K562 (cell line): Measurements from ENCODE around the gene PCK2. TPM values are rescaled to one million over a fixed set of nuclear protein-coding genes. Genes with fewer than 3 reads are reported as not detected.

ENCODE experiments used
- BCL6 ChIP-seq: fragments of 250-450 bp; sonication (Bioruptor Pico); IDR thresholded peaks from 2 replicates; pipeline ENCODE4 v1.4.0; 2020
- FOS ChIP-seq: IDR thresholded peaks from 3 replicates; pipeline ENCODE4 v1.6.1; 2011; ENCODE audit not compliant: insufficient read length; ENCODE audit errors: extremely low read depth
- HCFC1 ChIP-seq: IDR thresholded peaks from 2 replicates; pipeline ENCODE4 v1.6.1; 2012; ENCODE audit warnings: low read depth, low read length, improper control_type of control experiment
- IRF2 ChIP-seq: sonication (generic); formaldehyde crosslinking; IDR thresholded peaks from 2 replicates; pipeline ENCODE4 v1.8.1; 2022; ENCODE audit warnings: mild to moderate bottlenecking, missing genetic modification reagents
- MCM2 ChIP-seq: fragments of 450-650 bp; IDR thresholded peaks from 2 replicates; pipeline ENCODE4 v1.6.1; 2017; ENCODE audit warnings: low read depth, mild to moderate bottlenecking
- NCOA6 ChIP-seq: fragments of 450-650 bp; IDR thresholded peaks from 2 replicates; pipeline ENCODE4 v1.6.1; 2017; ENCODE audit warnings: mild to moderate bottlenecking
- NCOR1 ChIP-seq: fragments of 450-650 bp; IDR thresholded peaks from 2 replicates; pipeline ENCODE4 v1.6.1; 2016; ENCODE audit warnings: mild to moderate bottlenecking, moderate library complexity
- NFE2L1 ChIP-seq: fragments of 450-650 bp; IDR thresholded peaks from 2 replicates; pipeline ENCODE4 v1.6.1; 2016; ENCODE audit warnings: missing genetic modification characterization, low read depth, mild to moderate bottlenecking, missing compliant biosample characterization, moderate library complexity, borderline replicate concordance
- TAF7 ChIP-seq: fragments of 450-650 bp; IDR thresholded peaks from 2 replicates; pipeline ENCODE4 v1.6.1; 2016; ENCODE audit warnings: missing genetic modification characterization, missing compliant biosample characterization
- ZKSCAN3 ChIP-seq: fragments of 250-450 bp; sonication (Bioruptor Pico); IDR thresholded peaks from 2 replicates; pipeline ENCODE4 v1.4.0; 2020
- ZNF121 ChIP-seq: sonication (generic); formaldehyde crosslinking; conservative IDR thresholded peaks from 2 replicates; pipeline ENCODE4 v1.8.0; 2022; ENCODE audit warnings: missing genetic modification reagents
- ZNF57 ChIP-seq: fragments of 450-650 bp; formaldehyde crosslinking; IDR thresholded peaks from 2 replicates; pipeline ENCODE4 v1.4.0; 2020; ENCODE audit warnings: mild to moderate bottlenecking, moderate library complexity
- ZNF766 ChIP-seq: fragments of 200-800 bp; sonication (Bioruptor generic); conservative IDR thresholded peaks from 2 replicates; pipeline ENCODE4 v1.6.1; 2016; ENCODE audit warnings: missing genetic modification characterization, missing compliant biosample characterization
- ZNF780A ChIP-seq: fragments of 250-450 bp; sonication (Bioruptor Pico); IDR thresholded peaks from 2 replicates; pipeline ENCODE4 v1.5.0; 2021; ENCODE audit warnings: mild to moderate bottlenecking
- polyA plus RNA-seq, 8 experiments: library from polyadenylated mRNA; depleted of rRNA in 4 of 8; stranded (reverse) in 5 of 8; unstranded in 3 of 8; fragments of >200 nt; fragmentation: Nextera tagmentation in 2 of 8; fragmentation: Illumina TruSeq in 1 of 8; extraction: Ambion mirVana in 2 of 8; extraction: Trizol in 1 of 8; gene quantifications; 2 replicates each; pipeline versions ENCODE4 v1.2.1 to v1.2.3, GENCODE V29; 2011 to 2014; ENCODE audit warnings: inconsistent platforms in 1 of 8, missing spikeins in 1 of 8
- total RNA-seq, 7 experiments: library from RNA; depleted of rRNA in 6 of 7; stranded (reverse); fragments of >200 nt in 6 of 7; fragmentation: Illumina TruSeq in 2 of 7; extraction: Trizol in 2 of 7; gene quantifications; 2 replicates each; pipeline versions ENCODE4 v1.2.1 to v1.2.3, GENCODE V29; 2011 to 2021; ENCODE audit warnings: low replicate concordance in 1 of 7
- TF ChIP-seq, protein P1 (sequence below): fragments of 450-650 bp; IDR thresholded peaks from 2 replicates; pipeline ENCODE4 v1.6.1; 2016; ENCODE audit warnings: antibody characterized with exemption
- TF ChIP-seq, protein P2 (sequence below): sonication (generic); formaldehyde crosslinking; IDR thresholded peaks from 2 replicates; pipeline ENCODE4 v1.8.0; 2022; ENCODE audit warnings: missing genetic modification reagents, mild to moderate bottlenecking, borderline replicate concordance

PCK2 gene
- total and polyA plus RNA-seq, 9 of the 15 experiments (the other 6 are each of a cell fraction or from before 2014, with no cell fraction given), result 3.3 to 60.9 (median 30.4) TPM

DNA sequence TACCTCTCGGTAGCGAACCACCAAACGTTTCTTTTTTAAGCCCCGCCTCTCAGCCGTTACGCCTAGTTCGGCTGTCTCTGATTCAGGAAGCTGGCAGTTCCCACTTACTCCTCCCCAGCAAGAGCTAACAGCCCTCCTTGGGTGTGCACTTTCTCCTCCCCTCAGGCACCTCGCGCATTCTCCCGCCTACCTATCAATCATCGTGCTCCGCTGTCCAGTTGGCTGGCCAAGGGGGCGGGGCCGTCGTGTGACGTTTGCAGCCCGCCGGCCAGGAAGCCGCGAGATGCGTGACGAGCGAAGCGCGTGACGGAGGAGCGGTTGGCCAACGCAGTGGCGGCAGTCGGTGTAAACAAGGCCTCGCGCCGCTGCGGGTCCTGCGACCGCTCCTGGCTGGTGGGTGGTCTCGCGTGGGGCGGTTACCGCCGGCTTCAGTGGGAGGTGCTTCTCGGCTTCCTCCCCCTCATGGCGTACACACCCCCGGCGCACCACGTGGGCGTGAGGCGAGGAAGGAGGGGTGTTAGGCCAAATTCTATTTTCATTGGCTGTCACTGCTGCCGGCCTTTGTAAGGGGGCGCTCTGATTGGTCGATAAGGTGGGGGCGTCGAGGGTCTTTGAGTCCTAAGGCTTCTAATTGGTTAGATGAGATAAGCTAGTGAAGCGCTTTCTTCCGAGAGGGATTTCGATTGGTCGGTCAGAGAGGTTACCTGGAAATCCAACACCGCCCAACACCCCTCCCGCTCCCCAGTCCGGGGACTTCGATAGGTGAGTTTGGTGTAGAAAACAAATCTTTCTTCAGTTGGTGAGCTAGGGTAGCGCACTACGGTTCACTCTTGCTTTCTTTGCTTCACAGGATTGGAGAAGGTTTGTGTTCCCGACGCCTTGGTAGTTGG, 20.7 kb downstream of the PCK2 start, which contains the start of the genes DCAF11 and NRL (continued):
- TF ChIP-seq, protein P1, sequence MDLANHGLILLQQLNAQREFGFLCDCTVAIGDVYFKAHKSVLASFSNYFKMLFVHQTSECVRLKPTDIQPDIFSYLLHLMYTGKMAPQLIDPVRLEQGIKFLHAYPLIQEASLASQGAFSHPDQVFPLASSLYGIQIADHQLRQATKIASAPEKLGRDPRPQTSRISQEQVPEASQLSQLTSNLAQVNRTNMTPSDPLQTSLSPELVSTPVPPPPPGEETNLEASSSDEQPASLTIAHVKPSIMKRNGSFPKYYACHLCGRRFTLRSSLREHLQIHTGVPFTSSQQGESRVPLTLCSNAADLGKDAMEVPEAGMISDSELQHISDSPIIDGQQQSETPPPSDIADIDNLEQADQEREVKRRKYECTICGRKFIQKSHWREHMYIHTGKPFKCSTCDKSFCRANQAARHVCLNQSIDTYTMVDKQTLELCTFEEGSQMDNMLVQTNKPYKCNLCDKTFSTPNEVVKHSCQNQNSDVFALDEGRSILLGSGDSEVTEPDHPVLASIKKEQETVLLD, result no peak
- TF ChIP-seq HCFC1 (no peak), NCOR1 (no peak), MCM2 (no peak), BCL6 (no peak), ZNF57 (CRISPR knock-in tag) (no peak), ZKSCAN3 (no peak), ZNF121 (CRISPR knock-in tag) (no peak), IRF2 (CRISPR knock-in tag) (no peak), ZNF780A (CRISPR knock-in tag) (no peak), ZNF766 (CRISPR knock-in tag) (no peak), NFE2L1 (tag) (no peak), TAF7 (tag) (no peak), NCOA6 (0 out of 2 replicates have a peak, but pooled peaks have one; percentile 10), FOS (peak; percentile 96)
- TF ChIP-seq, protein P2, sequence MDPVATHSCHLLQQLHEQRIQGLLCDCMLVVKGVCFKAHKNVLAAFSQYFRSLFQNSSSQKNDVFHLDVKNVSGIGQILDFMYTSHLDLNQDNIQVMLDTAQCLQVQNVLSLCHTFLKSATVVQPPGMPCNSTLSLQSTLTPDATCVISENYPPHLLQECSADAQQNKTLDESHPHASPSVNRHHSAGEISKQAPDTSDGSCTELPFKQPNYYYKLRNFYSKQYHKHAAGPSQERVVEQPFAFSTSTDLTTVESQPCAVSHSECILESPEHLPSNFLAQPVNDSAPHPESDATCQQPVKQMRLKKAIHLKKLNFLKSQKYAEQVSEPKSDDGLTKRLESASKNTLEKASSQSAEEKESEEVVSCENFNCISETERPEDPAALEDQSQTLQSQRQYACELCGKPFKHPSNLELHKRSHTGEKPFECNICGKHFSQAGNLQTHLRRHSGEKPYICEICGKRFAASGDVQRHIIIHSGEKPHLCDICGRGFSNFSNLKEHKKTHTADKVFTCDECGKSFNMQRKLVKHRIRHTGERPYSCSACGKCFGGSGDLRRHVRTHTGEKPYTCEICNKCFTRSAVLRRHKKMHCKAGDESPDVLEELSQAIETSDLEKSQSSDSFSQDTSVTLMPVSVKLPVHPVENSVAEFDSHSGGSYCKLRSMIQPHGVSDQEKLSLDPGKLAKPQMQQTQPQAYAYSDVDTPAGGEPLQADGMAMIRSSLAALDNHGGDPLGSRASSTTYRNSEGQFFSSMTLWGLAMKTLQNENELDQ (CRISPR knock-in tag), result no peak
